GM23338 (cell line): ENCODE measurements around the gene SPEM2. TPM values are rescaled to one million over a fixed set of nuclear protein-coding genes. Genes with fewer than 3 reads are reported as not detected.

ENCODE experiments used
- ATAC-seq: fragments of 200-7000 bp; cut with Tn5 transposase; 3 replicates; pipeline ENCODE4 v1.9.1; 2020
- DNase-seq: peaks from one replicate; pipeline ENCODE4 v3.0.0-alpha.2; 2015; ENCODE audit warnings: low spot score
- H2AFZ ChIP-seq: fragments of 200-600 bp; sonication (generic); 2 replicates; pipeline ENCODE4 v1.8.0; 2016; ENCODE audit warnings: antibody characterized with exemption, mild to moderate bottlenecking, moderate library complexity
- H3F3A ChIP-seq: fragments of 200-600 bp; sonication (generic); replicated peaks from 2 replicates; pipeline ENCODE4 v1.8.0; 2017; ENCODE audit warnings: antibody characterized with exemption, mixed run types, low read depth
- H3K27ac ChIP-seq: fragments of 200-600 bp; sonication (generic); 2 replicates; pipeline ENCODE4 v1.6.1; 2016; ENCODE audit warnings: low read depth
- H3K27me3 ChIP-seq: fragments of 200-600 bp; sonication (generic); 2 replicates; pipeline ENCODE4 v1.8.0; 2016; ENCODE audit warnings: mild to moderate bottlenecking, mixed run types, moderate library complexity; ENCODE audit not compliant: insufficient read depth
- H3K36me3 ChIP-seq: fragments of 200-600 bp; sonication (generic); 2 replicates; pipeline ENCODE4 v1.8.0; 2016; ENCODE audit warnings: mild to moderate bottlenecking; ENCODE audit not compliant: insufficient read depth
- H3K4me1 ChIP-seq: fragments of 200-600 bp; sonication (generic); 2 replicates; pipeline ENCODE4 v1.8.0; 2016; ENCODE audit warnings: mild to moderate bottlenecking, moderate library complexity; ENCODE audit not compliant: insufficient read depth
- H3K4me2 ChIP-seq: fragments of 200-600 bp; sonication (generic); 2 replicates; pipeline ENCODE4 v1.7.1; 2017; ENCODE audit warnings: mixed run types
- H3K4me3 ChIP-seq: fragments of 200-600 bp; sonication (generic); 2 replicates; pipeline ENCODE4 v1.6.1; 2016; ENCODE audit warnings: mixed run types
- H3K79me2 ChIP-seq: fragments of 200-600 bp; sonication (generic); replicated peaks from 2 replicates; pipeline ENCODE4 v1.8.0; 2017; ENCODE audit warnings: mild to moderate bottlenecking; ENCODE audit not compliant: insufficient read depth
- H3K9me2 ChIP-seq: fragments of 200-600 bp; sonication (generic); 2 replicates; pipeline ENCODE4 v1.8.0; 2017; ENCODE audit not compliant: insufficient read depth
- H4K20me1 ChIP-seq: fragments of 200-600 bp; sonication (generic); replicated peaks from 2 replicates; pipeline ENCODE4 v1.8.0; 2017; ENCODE audit warnings: mild to moderate bottlenecking; ENCODE audit not compliant: insufficient read depth
- H3K27ac Mint-ChIP-seq: 2 replicates; pipeline ENCODE4 v1.8.0; 2020; ENCODE audit warnings: inconsistent platforms, mild to moderate bottlenecking, moderate library complexity, mixed read lengths
- H3K27me3 Mint-ChIP-seq: 3 replicates; pipeline ENCODE4 v1.8.0; 2022; ENCODE audit warnings: low read depth, mild to moderate bottlenecking, moderate library complexity, mixed read lengths, inconsistent platforms; ENCODE audit not compliant: insufficient read depth, poor library complexity
- H3K36me3 Mint-ChIP-seq: 3 replicates; pipeline ENCODE4 v1.8.0; 2021; ENCODE audit warnings: low read depth, mild to moderate bottlenecking, inconsistent platforms, moderate library complexity, mixed read lengths
- H3K4me1 Mint-ChIP-seq: 3 replicates; pipeline ENCODE4 v1.8.0; 2020; ENCODE audit warnings: mild to moderate bottlenecking, inconsistent platforms, mixed read lengths
- H3K4me3 Mint-ChIP-seq: 3 replicates; pipeline ENCODE4 v1.8.0; 2021; ENCODE audit warnings: moderate library complexity, mild to moderate bottlenecking, inconsistent platforms, mixed read lengths
- H3K9me3 Mint-ChIP-seq: 3 replicates; pipeline ENCODE4 v1.8.0; 2020; ENCODE audit warnings: moderate library complexity, mild to moderate bottlenecking, inconsistent platforms, mixed read lengths
- CREB1 ChIP-seq: fragments of 250-450 bp; sonication (Bioruptor Pico); IDR thresholded peaks from 2 replicates; pipeline ENCODE4 v1.5.0; 2020; ENCODE audit warnings: low read depth, mild to moderate bottlenecking, moderate library complexity
- CTCF ChIP-seq, 2 experiments: fragments of 200-600 bp in 1 of 2; sonication (generic) in 1 of 2; conservative IDR thresholded peaks; 2 replicates each; pipeline versions ENCODE4 v1.5.1 to v1.6.1; 2016 to 2017; ENCODE audit warnings: antibody characterized with exemption in 2 of 2, low read depth in 2 of 2, mild to moderate bottlenecking in 2 of 2, moderate library complexity in 1 of 2
- EZH2phosphoT487 ChIP-seq: fragments of 200-600 bp; sonication (generic); IDR thresholded peaks from one replicate; pipeline ENCODE4 v1.8.1; 2018; ENCODE audit warnings: antibody characterized with exemption; ENCODE audit not compliant: unreplicated experiment
- NANOG ChIP-seq: IDR thresholded peaks from 2 replicates; pipeline ENCODE4 v1.6.1; 2016; ENCODE audit warnings: antibody characterized with exemption, borderline replicate concordance
- POLR2AphosphoS5 ChIP-seq: IDR thresholded peaks from 2 replicates; pipeline ENCODE4 v1.6.1; 2016; ENCODE audit warnings: antibody characterized with exemption, low read depth
- ZNF331 ChIP-seq: fragments of 250-450 bp; sonication (Bioruptor Pico); IDR thresholded peaks from 2 replicates; pipeline ENCODE4 v1.5.0; 2020; ENCODE audit warnings: low read depth, mild to moderate bottlenecking, moderate library complexity
- ZNF462 ChIP-seq: fragments of 250-450 bp; sonication (Bioruptor Pico); IDR thresholded peaks from 2 replicates; pipeline ENCODE4 v1.5.0; 2020; ENCODE audit warnings: mild to moderate bottlenecking, moderate library complexity
- polyA plus RNA-seq: library from polyadenylated mRNA; unstranded; fragments of >200 nt; fragmentation: Nextera tagmentation; extraction: Ambion mirVana; gene quantifications from 2 replicates; pipeline ENCODE4 v1.2.1, GENCODE V29; 2016
- total RNA-seq: library from RNA; depleted of rRNA; stranded (reverse); fragments of >200 nt; shearing (Covaris generic); gene quantifications from 2 replicates; pipeline ENCODE4 v1.2.3, GENCODE V29; 2014

The SPEM2 gene
- total and polyA plus RNA-seq, 2 experiments from 2014 or later = not detected

GRCh38 chr17:7382901-7383300, 42.5 kb upstream of the SPEM2 start:
- Histone ChIP-seq H3K79me2 (no peaks in the 10 kb centered on the region), H2AFZ (no peak overlapping the region), H3K36me3 (no peaks in the 10 kb centered on the region; the same call in 1 of the 2 replicates), H4K20me1 (no peaks in the 10 kb centered on the region; the same call in 1 of the 2 replicates), H3K9me2 (no peaks in the 10 kb centered on the region), H3K4me1 (peaks cover 17% of the 10 kb centered on the region), H3K4me3 (no peak overlapping the region; the same call in 1 of the 2 replicates), H3K27ac (no peak overlapping the region), H3K4me2 (no peak overlapping the region), H3F3A (peaks cover 20% of the 10 kb centered on the region; the same call in 1 of the 2 replicates), H3K27me3 (peaks cover 42% of the 10 kb centered on the region)
- TF ChIP-seq POLR2AphosphoS5 = no peak
- TF ChIP-seq CTCF (conservative IDR thresholded peaks at IDR 0.05; ENCODE audit: low read depth in 2 of 2) = no peak
- TF ChIP-seq CREB1 (CRISPR knock-in tag) = no peak
- no peak for TF ChIP-seq NANOG
- no peak for TF ChIP-seq EZH2phosphoT487
- no peak for TF ChIP-seq ZNF462
- no peak for TF ChIP-seq ZNF331 (CRISPR knock-in tag)
- DNase-seq (no peak), ATAC-seq (no peak)
- H3K4me1 Mint-ChIP-seq = peaks cover 21% of the 10 kb centered on the region
- peaks cover 7% of the 10 kb centered on the region; the same call in 2 of the 3 replicates for H3K36me3 Mint-ChIP-seq
- peaks cover 44% of the 10 kb centered on the region for H3K27me3 Mint-ChIP-seq
- H3K9me3 Mint-ChIP-seq = peaks cover 13% of the 10 kb centered on the region
- H3K4me3 Mint-ChIP-seq = peak overlapping the region; percentile 23; the same call in 1 of the 3 replicates
- H3K27ac Mint-ChIP-seq = no peak overlapping the region
